Fibroblast of lung (primary cell): ENCODE data around the gene RPL22.

Experiments used
- EZH2 ChIP-seq: IDR thresholded peaks from 2 replicates; pipeline ENCODE4 v1.5.1; 2012; ENCODE audit warnings: low read length, control low read depth, mild to moderate bottlenecking; ENCODE audit errors: missing control alignments
- TF ChIP-seq, protein P1 (sequence below), 2 donors: IDR thresholded peaks in 1 of 2; conservative IDR thresholded peaks in 1 of 2; 1 replicate in 1 of 2; 2 replicates in 1 of 2; pipeline ENCODE4 v1.5.1; 2011 to 2012; ENCODE audit warnings: low read length in 2 of 2, control low read depth in 1 of 2, inconsistent platforms in 1 of 2, low read depth in 1 of 2, mild to moderate bottlenecking in 1 of 2

DNA sequence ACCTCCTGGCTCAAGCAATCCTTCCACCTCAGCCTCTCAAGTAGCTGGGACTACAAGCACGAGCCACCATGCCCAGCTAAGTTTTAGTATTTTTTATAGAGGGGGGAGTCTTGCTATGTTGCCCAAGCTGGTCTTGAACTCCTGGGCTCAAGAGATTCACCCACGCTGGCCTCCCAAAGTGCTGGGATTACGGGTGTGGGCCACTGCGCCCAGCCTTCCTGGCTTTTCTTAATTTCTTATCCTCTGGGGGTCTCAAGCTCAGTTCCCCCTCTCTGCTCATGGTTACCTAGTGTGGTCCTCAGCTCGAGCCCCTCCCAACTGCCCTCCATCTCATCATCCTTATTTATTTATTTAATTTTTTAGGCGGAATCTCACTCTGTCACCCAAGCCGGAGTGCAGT is 2.9 kb upstream of the RPL22 start:
- TF ChIP-seq, protein P1, sequence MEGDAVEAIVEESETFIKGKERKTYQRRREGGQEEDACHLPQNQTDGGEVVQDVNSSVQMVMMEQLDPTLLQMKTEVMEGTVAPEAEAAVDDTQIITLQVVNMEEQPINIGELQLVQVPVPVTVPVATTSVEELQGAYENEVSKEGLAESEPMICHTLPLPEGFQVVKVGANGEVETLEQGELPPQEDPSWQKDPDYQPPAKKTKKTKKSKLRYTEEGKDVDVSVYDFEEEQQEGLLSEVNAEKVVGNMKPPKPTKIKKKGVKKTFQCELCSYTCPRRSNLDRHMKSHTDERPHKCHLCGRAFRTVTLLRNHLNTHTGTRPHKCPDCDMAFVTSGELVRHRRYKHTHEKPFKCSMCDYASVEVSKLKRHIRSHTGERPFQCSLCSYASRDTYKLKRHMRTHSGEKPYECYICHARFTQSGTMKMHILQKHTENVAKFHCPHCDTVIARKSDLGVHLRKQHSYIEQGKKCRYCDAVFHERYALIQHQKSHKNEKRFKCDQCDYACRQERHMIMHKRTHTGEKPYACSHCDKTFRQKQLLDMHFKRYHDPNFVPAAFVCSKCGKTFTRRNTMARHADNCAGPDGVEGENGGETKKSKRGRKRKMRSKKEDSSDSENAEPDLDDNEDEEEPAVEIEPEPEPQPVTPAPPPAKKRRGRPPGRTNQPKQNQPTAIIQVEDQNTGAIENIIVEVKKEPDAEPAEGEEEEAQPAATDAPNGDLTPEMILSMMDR (conservative IDR thresholded peaks at IDR 0.05 in 1 of 2, IDR thresholded peaks at IDR 0.05 in 1 of 2; ENCODE audit: low read depth in 1 of 2, low read length in 2 of 2) = no peak
- no peak for TF ChIP-seq EZH2
